Hepatocyte (in vitro differentiated cells): ENCODE results near the gene FBXO33.

Source experiments
- EZH2 ChIP-seq: fragments of 200-600 bp; sonication (generic); IDR thresholded peaks from 2 replicates; pipeline ENCODE4 v1.6.1; 2016; ENCODE audit warnings: antibody characterized with exemption, mild to moderate bottlenecking, borderline replicate concordance
- EZH2phosphoT487 ChIP-seq: fragments of 200-600 bp; sonication (generic); IDR thresholded peaks from one replicate; pipeline ENCODE4 v1.6.1; 2018; ENCODE audit warnings: antibody characterized with exemption, mild to moderate bottlenecking, low read depth, moderate library complexity; ENCODE audit not compliant: unreplicated experiment, severe bottlenecking
- TF ChIP-seq, protein P1 (sequence below): fragments of 200-600 bp; sonication (generic); IDR thresholded peaks from 2 replicates; pipeline ENCODE4 v1.5.1; 2016; ENCODE audit warnings: antibody characterized with exemption, mild to moderate bottlenecking; ENCODE audit not compliant: poor library complexity

- TF ChIP-seq, protein P1, sequence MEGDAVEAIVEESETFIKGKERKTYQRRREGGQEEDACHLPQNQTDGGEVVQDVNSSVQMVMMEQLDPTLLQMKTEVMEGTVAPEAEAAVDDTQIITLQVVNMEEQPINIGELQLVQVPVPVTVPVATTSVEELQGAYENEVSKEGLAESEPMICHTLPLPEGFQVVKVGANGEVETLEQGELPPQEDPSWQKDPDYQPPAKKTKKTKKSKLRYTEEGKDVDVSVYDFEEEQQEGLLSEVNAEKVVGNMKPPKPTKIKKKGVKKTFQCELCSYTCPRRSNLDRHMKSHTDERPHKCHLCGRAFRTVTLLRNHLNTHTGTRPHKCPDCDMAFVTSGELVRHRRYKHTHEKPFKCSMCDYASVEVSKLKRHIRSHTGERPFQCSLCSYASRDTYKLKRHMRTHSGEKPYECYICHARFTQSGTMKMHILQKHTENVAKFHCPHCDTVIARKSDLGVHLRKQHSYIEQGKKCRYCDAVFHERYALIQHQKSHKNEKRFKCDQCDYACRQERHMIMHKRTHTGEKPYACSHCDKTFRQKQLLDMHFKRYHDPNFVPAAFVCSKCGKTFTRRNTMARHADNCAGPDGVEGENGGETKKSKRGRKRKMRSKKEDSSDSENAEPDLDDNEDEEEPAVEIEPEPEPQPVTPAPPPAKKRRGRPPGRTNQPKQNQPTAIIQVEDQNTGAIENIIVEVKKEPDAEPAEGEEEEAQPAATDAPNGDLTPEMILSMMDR = no peak
- TF ChIP-seq EZH2 = no peak
- no peak for TF ChIP-seq EZH2phosphoT487
These were observed 59.6 kb downstream of the FBXO33 start for GRCh38 chr14:39372656-39373055.
